MM.1S (cell line): Measurements from ENCODE around the gene CYP2D6.
"Not testable (repeated sequence)": the region's sequence is repeated elsewhere in the genome, so short reads cannot be mapped to it uniquely, and the experiment has no call there.

Experiments used
- DNase-seq: peaks from one replicate; pipeline ENCODE4 v3.0.0-alpha.2; 2015
- H2AFZ ChIP-seq: fragments of 300-600 bp; sonication (generic); 2 replicates; pipeline ENCODE4 v1.6.0; 2016; ENCODE audit warnings: antibody characterized with exemption, low read length
- H3F3A ChIP-seq: fragments of 300-600 bp; sonication (generic); 2 replicates; pipeline ENCODE4 v1.6.1; 2016; ENCODE audit warnings: mild to moderate bottlenecking, antibody characterized with exemption, low read length, moderate library complexity, mixed read lengths; ENCODE audit not compliant: insufficient read depth
- H3K27ac ChIP-seq: fragments of 300-600 bp; sonication (generic); 2 replicates; pipeline ENCODE4 v1.5.1; 2016; ENCODE audit warnings: mild to moderate bottlenecking, low read length
- H3K27me3 ChIP-seq: fragments of 300-600 bp; sonication (generic); replicated peaks from 2 replicates; pipeline ENCODE4 v1.6.0; 2016; ENCODE audit warnings: low read length; ENCODE audit not compliant: insufficient read depth
- H3K36me3 ChIP-seq: fragments of 300-600 bp; sonication (generic); replicated peaks from 2 replicates; pipeline ENCODE4 v1.6.1; 2016; ENCODE audit warnings: mild to moderate bottlenecking, low read length, mixed read lengths; ENCODE audit not compliant: insufficient read depth
- H3K4me1 ChIP-seq: fragments of 300-600 bp; sonication (generic); 2 replicates; pipeline ENCODE4 v1.6.1; 2016; ENCODE audit warnings: low read length, mixed read lengths
- H3K4me2 ChIP-seq: fragments of 300-600 bp; sonication (generic); 2 replicates; pipeline ENCODE4 v1.6.0; 2016; ENCODE audit warnings: low read depth, low read length
- H3K4me3 ChIP-seq: fragments of 300-600 bp; sonication (generic); 2 replicates; pipeline ENCODE4 v1.5.1; 2016; ENCODE audit warnings: low read length, mixed read lengths
- H3K79me2 ChIP-seq: fragments of 300-600 bp; sonication (generic); 2 replicates; pipeline ENCODE4 v1.6.1; 2016; ENCODE audit warnings: mixed run types, low read length, mixed read lengths
- H3K9ac ChIP-seq: fragments of 300-600 bp; sonication (generic); 2 replicates; pipeline ENCODE4 v1.6.1; 2016; ENCODE audit warnings: low read length, mixed read lengths
- H3K9me2 ChIP-seq: fragments of 300-600 bp; sonication (generic); replicated peaks from 2 replicates; pipeline ENCODE4 v1.6.1; 2016; ENCODE audit warnings: mild to moderate bottlenecking, low read length, mixed read lengths; ENCODE audit not compliant: insufficient read depth
- H3K9me3 ChIP-seq: fragments of 300-600 bp; sonication (generic); replicated peaks from 2 replicates; pipeline ENCODE4 v1.6.1; 2016; ENCODE audit warnings: mild to moderate bottlenecking, low read length, mixed read lengths; ENCODE audit not compliant: insufficient read depth
- H4K20me1 ChIP-seq: fragments of 300-600 bp; sonication (generic); 2 replicates; pipeline ENCODE4 v1.6.1; 2016; ENCODE audit warnings: mild to moderate bottlenecking, low read length, moderate library complexity, mixed read lengths; ENCODE audit not compliant: insufficient read depth
- EZH2 ChIP-seq: fragments of 300-600 bp; sonication (generic); optimal IDR thresholded peaks from 2 replicates; pipeline ENCODE3; 2017; ENCODE audit warnings: low read depth, mild to moderate bottlenecking, antibody characterized with exemption, low read length, mixed read lengths
- EZH2phosphoT487 ChIP-seq: fragments of 300-600 bp; sonication (generic); IDR thresholded peaks from 2 replicates; pipeline ENCODE4 v1.6.1; 2018; ENCODE audit warnings: antibody characterized with exemption, low read length
- TF ChIP-seq, protein P1 (sequence below): fragments of 300-600 bp; sonication (generic); IDR thresholded peaks from 2 replicates; pipeline ENCODE4 v1.5.1; 2016; ENCODE audit warnings: antibody characterized with exemption, low read length, mixed read lengths

CYP2D6 gene

DNA sequence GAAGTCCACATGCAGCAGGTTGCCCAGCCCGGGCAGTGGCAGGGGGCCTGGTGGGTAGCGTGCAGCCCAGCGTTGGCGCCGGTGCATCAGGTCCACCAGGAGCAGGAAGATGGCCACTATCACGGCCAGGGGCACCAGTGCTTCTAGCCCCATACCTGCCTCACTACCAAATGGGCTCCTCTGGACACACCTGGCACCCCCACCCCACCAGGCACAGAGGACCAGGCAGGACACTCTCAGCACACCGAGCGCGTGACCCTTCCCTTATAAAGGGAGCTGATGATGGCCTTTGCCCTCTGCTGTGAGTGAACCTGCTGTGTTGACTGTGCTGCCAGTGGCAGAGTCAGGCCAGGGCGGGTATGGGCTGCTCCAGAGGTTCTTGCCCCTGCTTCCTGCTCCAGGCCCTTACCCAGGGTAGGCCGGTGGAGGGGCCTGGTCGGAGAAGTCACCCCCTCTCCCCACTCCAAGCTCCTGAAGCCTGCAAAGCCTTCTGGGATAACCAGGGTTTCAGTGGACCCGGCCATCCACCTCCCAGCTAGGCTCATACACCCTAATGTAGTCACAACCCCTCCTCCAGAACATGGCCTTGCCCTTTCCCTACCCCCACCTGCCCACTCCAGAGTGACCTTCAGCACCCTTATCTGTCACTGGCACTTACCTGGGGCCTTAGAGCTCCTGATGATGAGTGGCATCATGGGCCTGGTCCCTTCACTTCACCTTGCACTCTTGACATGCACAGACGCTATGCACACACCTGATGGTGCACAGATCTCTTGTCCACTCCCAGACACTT, at the start of gene CYP2D6:
Gene CYP2D6 (minus strand): TSS at position 172 of the 793 bp plus-strand sequence. CDS start 19 bp downstream, at position 153.
- not testable (repeated sequence) for H3K4me3 ChIP-seq, H2AFZ ChIP-seq, H3K9me2 ChIP-seq, H3K27ac ChIP-seq, DNase-seq, H3F3A ChIP-seq, H3K4me1 ChIP-seq, H4K20me1 ChIP-seq, H3K36me3 ChIP-seq, H3K79me2 ChIP-seq, H3K9me3 ChIP-seq, H3K27me3 ChIP-seq, H3K9ac ChIP-seq, H3K4me2 ChIP-seq

DNA sequence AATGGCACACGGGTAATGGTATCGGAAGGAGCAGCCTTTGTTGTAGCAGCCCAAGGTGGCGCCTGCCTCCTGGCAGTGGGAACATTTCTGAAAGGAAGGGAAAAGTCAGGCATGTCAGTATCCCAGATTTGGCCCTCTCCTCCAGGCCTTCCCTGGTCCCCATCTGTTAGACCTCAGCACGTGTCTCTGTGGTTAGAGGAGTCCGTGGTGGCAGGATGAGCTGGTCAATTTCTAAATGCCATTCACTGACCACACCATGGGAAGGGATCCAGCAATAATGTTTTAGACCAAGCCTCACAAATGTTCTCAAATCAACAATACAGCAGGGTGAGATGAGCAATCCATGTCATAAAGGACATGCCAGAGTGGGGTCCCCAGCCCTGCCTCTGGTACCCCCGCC, 49.0 kb upstream of the CYP2D6 start:
- Histone ChIP-seq H4K20me1 (no peaks in the 10 kb centered on the region), H3K9me2 (no peaks in the 10 kb centered on the region), H3K9ac (no peak overlapping the region), H3F3A (no peaks in the 10 kb centered on the region), H3K79me2 (peaks cover 21% of the 10 kb centered on the region), H2AFZ (no peak overlapping the region), H3K4me1 (no peaks in the 10 kb centered on the region), H3K4me3 (no peak overlapping the region), H3K27me3 (no peaks in the 10 kb centered on the region), H3K27ac (no peak overlapping the region), H3K36me3 (no peaks in the 10 kb centered on the region), H3K4me2 (no peak overlapping the region), H3K9me3 (no peaks in the 10 kb centered on the region)
- TF ChIP-seq EZH2 (no peak), EZH2phosphoT487 (no peak)
- TF ChIP-seq, protein P1, sequence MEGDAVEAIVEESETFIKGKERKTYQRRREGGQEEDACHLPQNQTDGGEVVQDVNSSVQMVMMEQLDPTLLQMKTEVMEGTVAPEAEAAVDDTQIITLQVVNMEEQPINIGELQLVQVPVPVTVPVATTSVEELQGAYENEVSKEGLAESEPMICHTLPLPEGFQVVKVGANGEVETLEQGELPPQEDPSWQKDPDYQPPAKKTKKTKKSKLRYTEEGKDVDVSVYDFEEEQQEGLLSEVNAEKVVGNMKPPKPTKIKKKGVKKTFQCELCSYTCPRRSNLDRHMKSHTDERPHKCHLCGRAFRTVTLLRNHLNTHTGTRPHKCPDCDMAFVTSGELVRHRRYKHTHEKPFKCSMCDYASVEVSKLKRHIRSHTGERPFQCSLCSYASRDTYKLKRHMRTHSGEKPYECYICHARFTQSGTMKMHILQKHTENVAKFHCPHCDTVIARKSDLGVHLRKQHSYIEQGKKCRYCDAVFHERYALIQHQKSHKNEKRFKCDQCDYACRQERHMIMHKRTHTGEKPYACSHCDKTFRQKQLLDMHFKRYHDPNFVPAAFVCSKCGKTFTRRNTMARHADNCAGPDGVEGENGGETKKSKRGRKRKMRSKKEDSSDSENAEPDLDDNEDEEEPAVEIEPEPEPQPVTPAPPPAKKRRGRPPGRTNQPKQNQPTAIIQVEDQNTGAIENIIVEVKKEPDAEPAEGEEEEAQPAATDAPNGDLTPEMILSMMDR, result no peak
- no peak for DNase-seq

DNA sequence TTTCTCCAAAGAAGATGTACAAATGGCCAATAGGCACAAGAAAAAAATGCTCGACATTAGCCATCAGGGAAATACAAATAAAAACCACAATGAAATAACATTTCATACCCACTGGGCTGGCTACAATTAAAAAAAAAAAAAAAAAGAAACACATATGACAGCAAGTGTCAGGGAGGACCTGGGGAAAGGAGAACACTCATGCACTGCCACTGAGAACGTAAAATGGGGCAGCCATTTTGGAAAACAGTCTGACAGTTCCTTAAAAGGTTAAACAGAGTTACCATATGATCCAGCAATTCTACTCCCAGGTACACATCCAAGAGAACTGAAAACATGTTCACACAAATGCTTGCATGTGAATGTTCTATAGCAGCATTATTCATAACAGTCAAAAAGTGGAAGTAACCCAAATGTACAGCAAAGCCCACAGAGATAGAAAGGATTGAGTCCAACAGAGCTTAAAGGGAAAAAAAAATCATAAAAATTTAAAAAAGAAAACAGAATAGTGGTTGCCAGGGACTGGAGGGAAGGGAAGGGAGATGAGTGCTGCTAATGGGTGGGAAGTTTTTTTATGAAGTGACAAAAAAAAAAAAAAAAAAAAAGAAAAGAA, 48.4 kb upstream of the CYP2D6 start:
- H3K27ac ChIP-seq, result no peak overlapping the region
- no peaks in the 10 kb centered on the region for H4K20me1 ChIP-seq
- TF ChIP-seq, protein P1, result no peak
- no peak for TF ChIP-seq EZH2
- no peak for TF ChIP-seq EZH2phosphoT487
- no peaks in the 10 kb centered on the region for H3F3A ChIP-seq
- peaks cover 22% of the 10 kb centered on the region for H3K79me2 ChIP-seq
- H3K4me2 ChIP-seq, result no peak overlapping the region
- no peaks in the 10 kb centered on the region for H3K4me1 ChIP-seq
- H3K36me3 ChIP-seq, result no peaks in the 10 kb centered on the region
- no peak overlapping the region for H2AFZ ChIP-seq
- H3K9me2 ChIP-seq, result no peaks in the 10 kb centered on the region
- H3K9me3 ChIP-seq, result no peaks in the 10 kb centered on the region
- no peak for DNase-seq
- H3K4me3 ChIP-seq, result no peak overlapping the region
- H3K27me3 ChIP-seq, result no peaks in the 10 kb centered on the region
- no peak overlapping the region for H3K9ac ChIP-seq

DNA sequence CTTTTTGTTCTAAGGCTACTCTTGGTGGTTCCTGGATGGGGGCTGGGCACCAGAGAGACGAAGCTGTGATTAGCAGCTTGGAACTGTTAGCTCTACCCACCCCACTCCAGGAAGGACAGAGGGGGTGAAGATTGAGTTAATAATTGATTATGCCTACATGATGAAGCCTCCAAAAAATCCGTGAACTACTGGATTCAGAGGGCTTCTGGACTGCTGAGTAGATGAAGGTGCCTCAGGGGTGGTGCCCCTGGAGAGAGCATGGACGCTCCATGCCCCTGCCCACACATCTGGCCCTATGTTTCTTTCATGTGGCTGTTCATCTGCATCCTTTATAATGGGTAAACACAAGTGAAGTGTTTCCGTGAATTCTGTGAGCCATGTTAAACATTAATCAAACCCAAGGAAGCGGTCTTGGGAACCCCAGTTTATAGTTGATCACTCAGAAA, 47.3 kb upstream of the CYP2D6 start:
- Histone ChIP-seq H3F3A (no peaks in the 10 kb centered on the region), H3K4me2 (no peak overlapping the region), H3K79me2 (peaks cover 18% of the 10 kb centered on the region), H3K9ac (no peak overlapping the region), H3K27me3 (no peaks in the 10 kb centered on the region), H4K20me1 (no peaks in the 10 kb centered on the region), H3K9me2 (no peaks in the 10 kb centered on the region), H2AFZ (no peak overlapping the region), H3K4me3 (no peak overlapping the region), H3K4me1 (no peaks in the 10 kb centered on the region), H3K27ac (no peak overlapping the region), H3K36me3 (no peaks in the 10 kb centered on the region), H3K9me3 (no peaks in the 10 kb centered on the region)
- TF ChIP-seq EZH2, result no peak
- TF ChIP-seq, protein P1, result no peak
- no peak for TF ChIP-seq EZH2phosphoT487
- DNase-seq, result no peak
